ENCODE measurements around the gene ESAM.

The ESAM gene

DNA sequence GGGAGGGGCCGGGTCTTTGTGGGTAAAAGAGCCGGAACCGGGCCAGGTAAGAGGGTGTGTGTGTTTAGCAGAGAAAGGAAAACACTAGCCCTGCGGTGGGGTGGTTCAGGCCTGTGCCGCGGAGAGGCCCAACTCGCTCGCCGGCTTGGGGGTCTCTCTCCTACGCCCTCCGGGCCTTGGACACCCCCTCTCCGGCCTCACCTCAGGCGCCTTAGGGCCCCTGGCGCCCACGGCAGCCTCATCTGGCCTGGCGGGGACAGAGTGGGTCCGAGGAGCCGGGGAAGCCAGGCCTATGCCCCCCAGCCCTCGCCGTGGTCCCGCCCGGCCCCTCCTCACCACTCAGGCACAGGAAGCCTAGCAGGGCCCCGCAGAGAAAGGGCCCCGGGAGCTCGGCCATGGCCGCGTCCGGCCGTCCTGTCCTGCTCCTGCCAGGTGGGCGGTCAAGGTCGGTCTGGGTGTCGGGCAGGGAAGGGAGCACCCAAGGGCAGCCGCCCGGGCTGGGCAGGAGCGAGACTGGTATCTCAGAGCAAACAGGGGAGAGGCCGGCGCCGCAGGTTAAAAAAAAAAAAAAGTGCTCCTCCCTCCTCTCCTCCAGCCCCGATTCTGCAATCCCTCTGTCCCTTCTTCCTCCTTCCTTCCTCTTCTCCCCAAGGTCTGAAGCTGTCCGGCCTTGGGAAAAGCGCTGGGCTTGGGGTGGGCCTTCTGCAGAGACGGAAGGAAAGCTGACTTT, 10.2 kb downstream of the ESAM start, which contains the start of gene VSIG2:
Gene VSIG2 (minus strand): TSS at position 515 of the 730 bp plus-strand sequence. CDS start 118 bp downstream, at position 397.
- Histone ChIP-seq H3K36me3 (ENCODE audit: insufficient read depth, low read length) (no peaks in the 10 kb centered on the region), H3K9ac (ENCODE audit: low read depth, low read length) (peak within 1 kb of the TSS; percentile 49), H3K4me1 (ENCODE audit: insufficient read depth, low read length) (peaks cover 23% of the 10 kb centered on the region)

DNA sequence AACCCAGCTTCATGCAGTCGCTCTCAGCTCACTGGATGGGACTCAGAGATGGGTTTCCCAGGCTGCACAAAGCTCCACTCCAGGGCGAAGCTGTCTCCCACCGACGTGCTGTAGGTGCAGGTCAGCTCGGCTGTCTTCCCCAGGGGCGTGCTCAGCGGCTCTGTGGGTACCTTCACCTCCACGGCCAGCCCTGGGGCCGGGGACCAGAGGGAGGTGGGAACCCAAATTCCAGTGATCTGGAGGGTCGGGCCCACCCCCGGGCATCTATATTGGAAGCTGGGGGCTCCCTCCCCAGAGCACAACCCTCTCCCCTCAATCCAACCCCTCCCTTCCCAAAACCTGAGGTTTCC, 10.7 kb downstream of the ESAM start:
- Histone ChIP-seq H3K4me1 (ENCODE audit: insufficient read depth, low read length) (peaks cover 20% of the 10 kb centered on the region), H3K9me3 (ENCODE audit: control insufficient read depth, insufficient read depth, low read length) (no peaks in the 10 kb centered on the region), H3K9ac (ENCODE audit: low read depth, low read length) (peak overlapping the region; percentile 49; the same call in 1 of the 2 replicates), H3K36me3 (ENCODE audit: insufficient read depth, low read length) (no peaks in the 10 kb centered on the region)

More for the DNA sequence above, 10.2 kb downstream of the ESAM start, which contains the start of gene VSIG2:
- no peaks in the 10 kb centered on the region for H3K9me3 ChIP-seq (ENCODE audit: control insufficient read depth, insufficient read depth, low read length)

DNA sequence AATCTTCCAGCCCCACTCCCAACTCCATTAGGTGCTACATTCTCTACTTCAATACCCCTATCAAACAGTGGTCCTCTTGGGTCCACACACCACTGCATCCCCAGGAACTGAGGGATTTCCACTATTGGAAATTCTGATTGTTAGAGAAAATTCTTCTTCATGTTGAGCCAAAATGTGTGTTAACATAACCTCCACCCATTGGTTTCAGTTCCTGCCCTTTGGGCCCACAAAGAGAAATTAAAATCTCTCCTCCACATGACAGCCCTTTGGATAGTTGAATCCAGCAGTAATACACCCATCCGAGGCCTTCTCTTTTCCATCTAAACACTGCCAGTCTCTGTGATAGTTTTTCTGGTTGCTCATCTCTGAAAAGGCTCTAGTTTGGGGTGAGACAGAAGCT, 12.2 kb downstream of the ESAM start:
- H3K4me1 ChIP-seq (ENCODE audit: insufficient read depth, low read length), result peaks cover 23% of the 10 kb centered on the region
- no peaks in the 10 kb centered on the region for H3K36me3 ChIP-seq (ENCODE audit: insufficient read depth, low read length)
- H3K9me3 ChIP-seq (ENCODE audit: control insufficient read depth, insufficient read depth, low read length), result no peaks in the 10 kb centered on the region
- no peak overlapping the region for H3K9ac ChIP-seq (ENCODE audit: low read depth, low read length)

DNA sequence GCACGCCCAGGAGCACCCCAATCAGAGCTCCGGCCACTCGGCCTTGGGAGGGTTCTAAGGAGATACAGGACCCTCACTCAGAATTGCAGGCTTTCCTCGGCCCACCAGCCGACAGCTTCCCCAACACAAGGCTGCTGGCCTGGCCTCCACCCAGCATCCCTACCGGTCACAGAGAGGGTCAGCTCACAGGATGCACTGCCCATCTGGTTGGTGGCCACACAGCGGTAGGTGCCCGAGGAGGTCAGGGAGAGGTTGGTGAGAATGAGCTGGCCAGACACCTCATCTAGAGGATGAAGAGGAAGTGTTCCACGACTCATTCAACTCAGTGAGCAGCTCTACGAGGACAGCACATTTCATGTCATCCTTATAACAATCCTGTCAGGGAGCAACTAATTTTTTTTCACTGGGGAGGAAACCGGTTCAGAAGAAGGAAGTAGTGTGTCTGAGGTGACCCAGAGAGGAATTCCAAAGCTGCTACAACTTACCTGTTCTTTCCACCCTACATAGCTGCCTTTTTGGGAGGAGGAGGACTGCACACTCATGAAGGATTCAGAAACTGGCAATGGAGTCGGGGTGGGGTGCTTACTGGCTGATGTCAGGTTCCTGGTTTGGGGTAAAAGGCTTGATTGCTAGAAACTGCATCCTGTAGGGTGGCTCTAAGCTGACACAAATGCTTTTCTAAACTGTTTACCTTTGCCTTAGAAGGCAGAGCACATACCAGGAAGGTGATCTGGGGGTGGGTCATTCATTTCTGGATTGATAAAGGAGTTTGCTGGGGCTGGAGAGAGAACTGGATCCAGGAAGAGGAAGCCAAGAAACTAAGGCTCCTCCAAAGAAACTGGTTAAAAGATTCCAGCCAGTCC, 13.4 kb downstream of the ESAM start:
- peaks cover 19% of the 10 kb centered on the region for H3K4me1 ChIP-seq (ENCODE audit: insufficient read depth, low read length)
- H3K9ac ChIP-seq (ENCODE audit: low read depth, low read length), result no peak overlapping the region
- H3K36me3 ChIP-seq (ENCODE audit: insufficient read depth, low read length), result no peaks in the 10 kb centered on the region
- H3K9me3 ChIP-seq (ENCODE audit: control insufficient read depth, insufficient read depth, low read length), result no peaks in the 10 kb centered on the region

DNA sequence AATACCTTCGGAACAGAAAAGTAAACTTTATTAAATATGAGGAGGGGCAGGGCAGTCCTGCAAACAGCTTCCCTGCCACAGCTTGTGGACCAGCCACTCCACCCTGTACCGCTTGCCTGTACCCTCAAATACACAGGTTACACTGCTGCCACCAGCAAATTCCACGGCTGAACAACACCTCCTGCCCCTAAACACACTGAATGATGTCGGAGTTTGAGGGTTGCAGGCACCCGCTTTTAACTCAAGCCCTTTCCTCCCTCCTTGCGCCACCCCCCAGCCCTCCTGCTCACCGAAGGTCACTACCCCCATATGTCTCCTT, 14.0 kb downstream of the ESAM start:
- no peaks in the 10 kb centered on the region for H3K9me3 ChIP-seq (ENCODE audit: control insufficient read depth, insufficient read depth, low read length)
- no peaks in the 10 kb centered on the region for H3K36me3 ChIP-seq (ENCODE audit: insufficient read depth, low read length)
- H3K4me1 ChIP-seq (ENCODE audit: insufficient read depth, low read length), result peaks cover 16% of the 10 kb centered on the region
- H3K9ac ChIP-seq (ENCODE audit: low read depth, low read length), result no peak overlapping the region

DNA sequence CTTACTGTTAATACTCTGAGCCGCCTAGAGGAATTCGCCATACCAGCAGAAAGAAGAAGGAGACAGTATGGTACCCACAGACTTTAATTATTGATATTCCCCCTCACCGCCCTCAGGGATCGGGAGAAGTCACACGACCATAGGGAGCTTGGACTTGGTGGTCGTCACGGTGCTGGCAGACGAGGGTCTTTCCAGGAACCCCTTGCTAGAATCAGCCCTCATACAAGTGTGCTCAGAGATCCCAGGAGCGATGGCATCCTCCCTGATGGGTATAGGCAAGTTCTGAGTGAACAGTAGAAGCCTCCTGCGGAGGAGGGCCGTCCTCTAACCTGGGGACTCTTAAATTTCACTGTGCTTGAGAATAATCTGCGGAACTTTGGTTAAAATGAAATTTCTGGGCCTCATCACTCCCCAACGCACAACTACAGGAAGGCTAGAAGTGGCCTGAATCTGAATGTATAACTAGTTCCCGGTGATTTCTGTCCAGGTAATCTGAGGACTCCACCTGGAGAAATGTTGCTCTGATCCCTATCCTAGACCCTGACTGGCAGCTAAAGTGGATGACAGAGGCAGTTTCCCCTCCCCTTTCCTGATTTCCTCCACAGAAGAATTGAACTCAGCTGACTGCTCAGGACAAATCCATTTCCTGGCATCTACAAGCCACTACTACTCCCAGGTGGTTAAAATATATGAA, 14.5 kb downstream of the ESAM start:
- H3K36me3 ChIP-seq (ENCODE audit: insufficient read depth, low read length), result no peaks in the 10 kb centered on the region
- peak overlapping the region; percentile 56; the same call in 1 of the 2 replicates for H3K9ac ChIP-seq (ENCODE audit: low read depth, low read length)
- no peaks in the 10 kb centered on the region for H3K9me3 ChIP-seq (ENCODE audit: control insufficient read depth, insufficient read depth, low read length)
- peaks cover 13% of the 10 kb centered on the region for H3K4me1 ChIP-seq (ENCODE audit: insufficient read depth, low read length)

DNA sequence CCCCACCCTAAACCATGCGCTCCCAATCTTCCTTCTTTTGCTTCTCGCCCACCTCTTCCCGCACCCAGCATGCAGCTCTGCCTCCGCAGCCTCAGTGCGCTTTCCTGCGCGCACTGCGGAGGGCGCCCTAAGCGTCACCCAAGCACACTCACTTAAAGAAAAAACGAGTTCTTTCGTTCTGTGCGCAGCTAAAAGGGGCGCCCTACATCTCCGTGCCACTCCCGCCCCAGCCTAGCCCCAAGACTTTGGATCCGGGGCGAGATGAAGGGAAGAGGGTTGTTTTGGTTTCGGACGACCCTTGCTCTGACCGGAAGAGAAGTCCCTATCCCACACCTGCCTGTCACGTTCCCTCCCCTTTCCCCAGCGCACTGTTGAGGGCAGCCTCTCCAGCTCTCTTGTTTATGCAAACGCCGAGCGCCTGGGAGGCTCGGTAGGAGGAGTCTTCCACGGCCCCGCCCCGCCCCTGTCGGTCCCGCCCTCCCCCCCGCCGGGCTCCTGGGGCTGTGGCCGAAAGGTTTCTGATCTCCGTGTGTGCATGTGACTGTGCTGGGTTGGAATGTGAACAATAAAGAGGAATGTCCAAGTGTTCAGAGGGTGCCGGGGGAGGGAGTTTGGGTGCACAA, 15.4 kb downstream of the ESAM start:
- H3K4me1 ChIP-seq (ENCODE audit: insufficient read depth, low read length), result peaks cover 11% of the 10 kb centered on the region
- H3K9me3 ChIP-seq (ENCODE audit: control insufficient read depth, insufficient read depth, low read length), result no peaks in the 10 kb centered on the region

DNA sequence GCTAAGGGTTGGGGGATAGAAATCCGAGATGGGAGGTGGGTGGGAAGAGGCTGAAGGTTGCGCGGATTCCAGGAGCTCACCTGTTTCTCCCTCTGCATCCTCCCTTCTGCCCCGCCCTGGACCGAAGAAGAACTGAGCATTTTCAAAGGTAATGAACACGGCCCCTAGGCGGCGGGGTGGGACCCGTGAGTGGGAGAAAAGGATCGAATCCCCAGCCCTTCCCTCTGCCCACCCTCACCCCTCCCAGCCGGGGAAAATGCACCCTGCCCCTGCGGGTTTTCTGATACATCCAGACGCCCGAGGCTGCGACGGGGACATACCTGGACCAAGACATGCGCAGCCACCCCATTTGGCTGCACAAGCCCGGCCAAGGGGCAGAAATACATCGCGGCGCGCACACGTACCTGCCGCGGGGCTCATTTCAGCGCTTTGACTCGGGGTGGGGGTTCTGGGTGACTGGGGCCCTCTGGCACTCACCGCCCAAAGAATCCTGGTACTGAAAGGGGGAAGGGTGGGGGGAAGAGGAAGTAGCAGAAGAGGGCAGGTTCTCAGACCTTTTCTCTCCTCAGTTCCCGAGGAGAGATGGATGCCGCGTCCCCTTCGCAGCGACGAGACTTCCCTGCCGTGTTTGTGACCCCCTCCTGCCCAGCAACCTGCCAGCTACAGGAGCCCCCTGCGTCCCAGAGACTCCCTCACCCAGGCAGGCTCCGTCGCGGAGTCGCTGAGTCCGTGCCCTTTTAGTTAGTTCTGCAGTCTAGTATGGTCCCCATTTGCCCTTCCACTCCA, 16.1 kb downstream of the ESAM start:
- peak overlapping the region; percentile 86; the same call in 1 of the 2 replicates for H3K9ac ChIP-seq (ENCODE audit: low read depth, low read length)
- no peaks in the 10 kb centered on the region for H3K9me3 ChIP-seq (ENCODE audit: control insufficient read depth, insufficient read depth, low read length)
- peaks cover 11% of the 10 kb centered on the region for H3K4me1 ChIP-seq (ENCODE audit: insufficient read depth, low read length)
- no peaks in the 10 kb centered on the region for H3K36me3 ChIP-seq (ENCODE audit: insufficient read depth, low read length)

More for the DNA sequence above, 15.4 kb downstream of the ESAM start:
- Histone ChIP-seq H3K36me3 (ENCODE audit: insufficient read depth, low read length) (no peaks in the 10 kb centered on the region), H3K9ac (ENCODE audit: low read depth, low read length) (peak overlapping the region; percentile 86; the same call in 1 of the 2 replicates)

DNA sequence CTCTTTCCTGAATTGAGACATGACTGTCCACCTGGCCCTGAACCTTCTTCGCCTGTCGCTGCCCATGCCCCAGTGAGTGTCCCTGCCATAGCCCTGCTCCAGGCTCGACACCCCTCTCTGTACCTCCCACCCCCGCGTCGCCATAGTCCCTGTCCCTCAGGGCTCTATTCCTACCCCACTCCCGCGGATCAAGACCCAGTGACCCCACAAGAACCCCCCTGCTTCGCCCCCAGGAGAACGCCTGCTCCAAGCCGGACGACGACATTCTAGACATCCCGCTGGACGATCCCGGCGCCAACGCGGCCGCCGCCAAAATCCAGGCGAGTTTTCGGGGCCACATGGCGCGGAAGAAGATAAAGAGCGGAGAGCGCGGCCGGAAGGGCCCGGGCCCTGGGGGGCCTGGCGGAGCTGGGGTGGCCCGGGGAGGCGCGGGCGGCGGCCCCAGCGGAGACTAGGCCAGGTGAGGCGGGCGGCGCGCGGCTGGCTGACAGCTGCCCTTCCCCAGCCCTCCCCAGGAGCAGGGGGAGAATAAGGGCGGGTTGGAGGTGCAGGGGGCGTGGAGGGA, 16.7 kb downstream of the ESAM start:
- Histone ChIP-seq H3K36me3 (ENCODE audit: insufficient read depth, low read length) (no peaks in the 10 kb centered on the region), H3K4me1 (ENCODE audit: insufficient read depth, low read length) (peaks cover 11% of the 10 kb centered on the region)

DNA sequence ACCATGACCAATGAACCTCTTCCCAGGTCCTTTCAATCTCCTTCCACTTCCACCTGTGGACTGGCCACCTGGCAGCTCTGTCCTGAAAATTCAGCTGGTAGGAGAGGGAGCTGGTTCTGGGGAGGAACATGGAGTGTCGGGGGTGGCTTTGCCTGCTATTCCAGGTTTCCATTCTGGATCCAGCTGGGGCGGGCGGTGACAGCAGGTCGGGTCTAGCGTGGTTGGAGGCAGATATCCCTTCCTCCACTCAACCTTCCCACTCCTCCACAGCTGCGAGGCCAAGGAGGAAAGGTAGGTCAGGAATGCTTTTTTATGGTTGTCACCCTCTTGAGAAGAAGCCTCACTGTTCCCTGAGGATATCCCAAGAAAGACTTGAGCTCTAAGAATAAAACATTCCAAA, 19.0 kb downstream of the ESAM start:
- H3K4me1 ChIP-seq (ENCODE audit: insufficient read depth, low read length), result peaks cover 14% of the 10 kb centered on the region
- no peaks in the 10 kb centered on the region for H3K36me3 ChIP-seq (ENCODE audit: insufficient read depth, low read length)
- no peaks in the 10 kb centered on the region for H3K9me3 ChIP-seq (ENCODE audit: control insufficient read depth, insufficient read depth, low read length)
- no peak overlapping the region for H3K9ac ChIP-seq (ENCODE audit: low read depth, low read length)

More for the DNA sequence above, 16.7 kb downstream of the ESAM start:
- no peaks in the 10 kb centered on the region for H3K9me3 ChIP-seq (ENCODE audit: control insufficient read depth, insufficient read depth, low read length)
- H3K9ac ChIP-seq (ENCODE audit: low read depth, low read length), result peak overlapping the region; percentile 86; the same call in 1 of the 2 replicates

DNA sequence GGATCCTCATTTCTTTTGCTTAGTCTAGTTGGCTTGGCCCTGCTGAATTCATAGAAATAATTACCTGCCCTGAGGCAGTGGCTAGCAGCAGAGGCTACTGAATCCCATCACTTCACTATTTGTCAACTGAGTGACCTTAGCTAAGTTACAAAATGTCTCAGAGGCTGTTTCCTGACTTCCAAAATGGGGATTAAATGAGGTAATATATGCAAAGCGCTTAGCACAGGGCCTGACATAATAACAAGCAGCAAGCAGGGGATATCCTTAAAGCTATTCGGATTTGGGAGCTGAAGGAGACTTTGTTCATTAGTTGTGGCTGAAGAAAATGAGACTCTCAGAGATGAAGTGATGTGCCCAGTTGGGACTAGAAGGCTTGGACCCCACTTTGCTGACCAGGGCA, 19.5 kb downstream of the ESAM start:
- Histone ChIP-seq H3K4me1 (ENCODE audit: insufficient read depth, low read length) (peaks cover 12% of the 10 kb centered on the region), H3K9me3 (ENCODE audit: control insufficient read depth, insufficient read depth, low read length) (no peaks in the 10 kb centered on the region), H3K36me3 (ENCODE audit: insufficient read depth, low read length) (no peaks in the 10 kb centered on the region), H3K9ac (ENCODE audit: low read depth, low read length) (no peak overlapping the region)

DNA sequence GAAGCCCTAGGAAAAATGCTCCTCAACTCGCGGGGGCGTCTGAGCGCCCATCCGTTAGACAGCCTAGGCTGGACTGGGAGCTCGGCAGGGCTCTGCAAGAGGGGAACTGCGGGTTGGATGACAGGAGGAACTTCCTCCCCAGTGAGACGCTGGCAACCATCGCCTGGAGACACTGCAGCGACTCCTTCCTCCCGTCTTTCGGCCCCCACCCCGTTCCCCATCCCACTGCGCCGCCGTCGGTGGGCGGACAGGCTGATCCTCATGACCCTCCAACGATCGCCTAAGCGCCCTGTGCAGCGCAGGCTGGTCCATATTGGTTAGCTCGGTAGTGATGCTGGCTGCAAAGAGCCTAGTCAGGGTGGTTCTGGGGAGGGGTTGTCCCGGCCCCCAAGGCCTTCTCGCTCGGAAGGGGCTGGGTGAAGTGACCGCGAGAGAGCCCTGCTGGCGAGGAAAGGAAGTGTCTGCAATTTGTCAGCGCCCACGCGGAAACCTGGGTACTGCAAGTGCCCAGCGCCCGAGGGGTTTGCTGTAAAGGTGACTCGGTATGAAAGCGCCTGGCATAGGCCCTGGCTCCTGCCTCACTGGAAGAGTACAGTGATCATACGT, 21.7 kb downstream of the ESAM start:
- H3K36me3 ChIP-seq (ENCODE audit: insufficient read depth, low read length), result no peaks in the 10 kb centered on the region
- H3K9ac ChIP-seq (ENCODE audit: low read depth, low read length), result peak overlapping the region; percentile 41; the same call in 1 of the 2 replicates
- H3K9me3 ChIP-seq (ENCODE audit: control insufficient read depth, insufficient read depth, low read length), result no peaks in the 10 kb centered on the region
- H3K4me1 ChIP-seq (ENCODE audit: insufficient read depth, low read length), result peaks cover 7% of the 10 kb centered on the region; the same call in 1 of the 2 replicates
